HG02981 (cell line): ENCODE results near the gene DCBLD1.

ENCODE experiments used
- ATAC-seq: cut with Tn5 transposase; IDR thresholded peaks from one replicate; pipeline ENCODE4 v1.9.1; 2021; ENCODE audit warnings: mild to moderate bottlenecking, moderate library complexity; ENCODE audit not compliant: unreplicated experiment

The DCBLD1 gene

GRCh38 chr6:117525607-117526006, 43.1 kb downstream of the DCBLD1 start:
- no peak for ATAC-seq

DNA sequence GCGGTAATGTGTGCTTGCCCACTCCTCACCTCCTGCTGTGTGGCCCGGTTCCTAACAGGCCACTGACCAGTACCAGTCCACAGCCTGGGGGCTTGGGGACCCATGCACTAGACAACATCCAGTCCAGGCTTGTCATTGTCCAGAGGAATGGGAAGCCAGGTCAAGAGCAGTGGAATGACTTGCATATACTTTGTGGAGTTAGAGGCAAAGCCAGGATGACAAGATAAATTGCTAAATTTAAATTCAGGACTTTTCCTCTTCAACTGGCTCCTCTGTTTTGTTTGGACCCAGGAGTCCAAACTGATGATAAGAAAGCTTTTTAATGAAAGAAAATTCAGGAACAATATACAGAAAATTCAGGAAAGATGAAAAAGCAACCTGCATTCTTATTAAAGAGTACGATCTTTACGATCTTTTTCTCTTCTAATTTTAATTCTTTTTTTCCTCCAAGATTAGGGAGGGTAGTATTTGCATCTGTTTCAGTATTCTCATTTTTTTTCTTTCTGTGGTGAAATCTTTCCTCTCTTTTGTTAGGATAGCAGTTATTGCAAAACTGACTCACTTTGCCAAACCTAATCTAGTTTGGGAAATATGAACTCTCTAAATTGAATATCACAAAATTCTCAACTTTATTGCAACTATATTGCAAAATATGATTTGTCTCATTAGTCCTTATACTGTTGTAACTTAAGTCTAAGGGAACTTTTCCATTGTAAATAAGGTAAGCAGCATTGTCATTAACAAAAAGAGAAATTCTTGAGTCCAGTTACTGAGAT, 48.2 kb downstream of the DCBLD1 start:
- no peak for ATAC-seq

DNA sequence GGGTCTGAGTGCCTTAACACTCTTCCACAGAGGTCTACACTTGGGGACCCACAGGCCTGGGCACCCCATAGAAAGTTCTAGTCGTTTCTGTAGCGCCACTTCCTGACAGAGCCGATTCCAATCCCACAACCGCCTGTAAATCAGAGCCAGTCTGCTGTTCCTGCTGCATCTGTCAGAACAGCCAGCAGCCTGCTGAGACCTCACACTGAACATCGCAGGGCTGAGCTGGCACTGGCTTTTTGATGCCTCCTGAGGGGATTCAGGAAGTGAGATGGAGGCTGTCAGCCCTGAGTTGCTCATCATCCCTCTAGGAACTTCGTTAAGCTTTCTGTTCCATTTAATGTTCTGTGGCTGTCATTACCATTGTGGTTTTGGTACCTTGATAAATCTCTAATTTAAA, 48.9 kb downstream of the DCBLD1 start:
- ATAC-seq, result no peak

- ATAC-seq, result no peak
These were observed 49.6 kb downstream of the DCBLD1 start for GRCh38 chr6:117531809-117532725.

DNA sequence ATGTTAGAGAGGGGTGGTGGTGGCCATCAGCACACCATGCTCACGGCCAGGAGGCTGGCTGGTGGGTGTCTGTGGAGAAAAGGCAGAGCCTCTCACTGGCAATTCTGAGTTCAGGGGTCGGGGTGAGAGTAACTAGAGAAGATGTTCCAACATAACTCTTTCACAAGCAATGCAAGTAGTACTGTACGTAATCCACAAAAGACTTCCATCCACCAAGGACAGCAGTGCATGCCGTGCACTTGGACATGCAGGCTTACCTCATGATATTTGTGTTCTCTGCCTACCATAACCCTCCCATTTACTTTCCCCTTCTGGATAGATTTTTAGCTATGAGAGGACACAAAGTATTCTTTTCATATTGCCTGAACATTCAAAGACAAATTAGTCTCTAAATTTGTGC, 51.3 kb downstream of the DCBLD1 start:
- no peak for ATAC-seq

DNA sequence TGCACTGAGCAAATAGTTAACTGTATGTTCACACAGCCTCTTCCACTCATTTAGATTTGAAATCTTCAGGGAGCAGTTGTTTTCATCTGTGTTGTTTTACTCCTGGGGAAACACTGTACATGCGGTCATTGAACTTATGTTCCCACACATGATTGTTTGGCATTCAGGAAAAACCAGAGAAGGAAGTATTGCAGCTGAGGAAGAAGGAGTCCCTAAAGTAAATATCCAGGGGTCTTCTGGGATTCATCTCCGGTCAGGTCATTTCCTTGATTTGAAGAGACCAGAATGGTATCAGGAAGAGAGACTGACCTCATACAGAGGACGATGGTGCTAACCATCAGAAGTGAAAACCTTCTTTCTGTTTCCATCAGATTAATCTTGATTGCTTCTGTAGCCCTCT, 52.5 kb downstream of the DCBLD1 start:
- no peak for ATAC-seq

DNA sequence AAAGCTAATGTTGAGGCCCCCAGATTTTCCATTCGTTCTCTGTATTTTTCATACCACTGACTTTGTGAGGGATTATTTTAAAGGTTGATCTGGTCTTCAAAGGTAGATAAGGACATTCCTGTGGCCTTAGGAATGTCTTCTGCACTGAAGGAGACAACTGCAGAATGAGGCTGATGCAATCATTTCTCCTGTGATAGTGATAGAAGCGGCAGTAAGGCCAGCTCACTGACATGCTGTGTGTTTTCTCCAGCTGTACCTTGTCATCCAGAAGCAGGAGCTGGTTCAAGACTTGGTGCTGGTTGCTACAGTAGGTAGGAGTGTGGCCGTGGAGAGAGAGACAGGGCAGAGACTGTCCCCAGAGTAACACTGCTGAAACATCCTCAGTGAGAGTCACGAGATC, 53.8 kb downstream of the DCBLD1 start:
- ATAC-seq, result no peak

DNA sequence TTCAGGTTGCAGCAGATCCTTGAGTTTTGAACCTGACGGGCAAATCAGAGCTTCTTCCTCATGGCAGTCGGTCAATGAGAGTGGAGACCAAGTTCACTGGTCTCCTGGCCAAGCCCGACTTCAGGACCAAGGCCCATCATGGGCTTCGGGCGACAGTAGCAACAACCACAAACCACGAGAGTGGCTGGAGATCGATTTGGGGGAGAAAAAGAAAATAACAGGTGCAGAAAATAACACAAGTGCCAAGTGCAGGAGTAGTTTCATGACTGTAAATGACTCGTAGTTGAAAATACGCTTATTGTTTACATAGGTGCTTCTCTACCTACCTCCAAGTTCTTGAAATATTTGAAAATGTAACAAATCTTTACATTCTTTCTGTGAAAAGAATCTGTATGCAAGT, 56.1 kb downstream of the DCBLD1 start:
- ATAC-seq, result no peak

DNA sequence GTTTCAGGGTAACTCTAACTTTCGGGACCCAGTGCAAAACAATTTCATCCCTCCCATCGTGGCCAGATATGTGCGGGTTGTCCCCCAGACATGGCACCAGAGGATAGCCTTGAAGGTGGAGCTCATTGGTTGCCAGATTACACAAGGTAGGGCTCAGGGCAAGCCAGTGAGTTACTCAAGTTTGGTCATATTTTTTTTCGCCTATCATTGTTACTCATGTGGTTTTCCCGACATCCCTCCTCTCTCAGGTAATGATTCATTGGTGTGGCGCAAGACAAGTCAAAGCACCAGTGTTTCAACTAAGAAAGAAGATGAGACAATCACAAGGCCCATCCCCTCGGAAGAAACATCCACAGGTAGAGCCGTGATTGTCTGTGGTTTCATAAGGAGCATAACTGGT, 58.2 kb downstream of the DCBLD1 start:
- ATAC-seq, result no peak

- no peak for ATAC-seq
These were observed 60.0 kb downstream of the DCBLD1 start for GRCh38 chr6:117542493-117542892.

DNA sequence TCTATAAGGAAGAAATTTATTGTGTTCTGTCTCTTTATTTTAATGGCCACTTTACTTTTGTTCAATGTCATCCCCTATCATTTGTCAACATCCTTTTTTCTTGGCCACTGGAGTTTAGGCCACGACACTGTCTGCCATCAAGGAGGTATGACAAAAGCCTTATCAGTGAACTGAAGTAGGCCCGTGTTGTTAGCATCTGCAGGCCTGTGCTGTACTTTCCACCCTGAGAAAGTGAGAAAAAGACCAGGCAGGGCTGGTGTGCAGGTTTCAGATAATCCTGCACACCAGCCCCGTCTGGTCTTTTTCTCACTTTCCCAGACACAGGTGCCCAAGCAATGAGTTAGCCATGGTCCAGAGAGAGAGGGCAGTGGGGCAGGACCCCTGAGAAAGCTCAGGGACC, 62.2 kb downstream of the DCBLD1 start:
- no peak for ATAC-seq

DNA sequence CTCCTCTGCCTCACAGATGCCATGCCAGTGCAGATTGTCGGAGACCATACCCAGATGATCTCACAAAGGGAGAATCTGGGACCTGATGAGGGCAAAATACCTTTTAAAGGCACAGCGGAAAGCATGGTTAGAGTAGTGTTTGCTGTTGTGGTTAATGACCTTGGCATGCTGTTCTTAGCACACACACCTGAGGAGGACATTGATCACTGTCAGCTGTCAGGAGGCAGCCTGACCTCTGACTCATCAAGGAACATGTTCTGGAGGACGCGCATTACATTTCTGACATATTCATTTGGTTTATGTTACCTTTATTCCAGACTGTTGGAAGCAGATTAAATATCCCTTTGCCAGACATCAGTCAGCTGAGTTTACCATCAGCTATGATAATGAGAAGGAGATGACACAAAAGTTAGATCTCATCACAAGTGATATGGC, 62.7 kb downstream of the DCBLD1 start:
- ATAC-seq, result no peak

DNA sequence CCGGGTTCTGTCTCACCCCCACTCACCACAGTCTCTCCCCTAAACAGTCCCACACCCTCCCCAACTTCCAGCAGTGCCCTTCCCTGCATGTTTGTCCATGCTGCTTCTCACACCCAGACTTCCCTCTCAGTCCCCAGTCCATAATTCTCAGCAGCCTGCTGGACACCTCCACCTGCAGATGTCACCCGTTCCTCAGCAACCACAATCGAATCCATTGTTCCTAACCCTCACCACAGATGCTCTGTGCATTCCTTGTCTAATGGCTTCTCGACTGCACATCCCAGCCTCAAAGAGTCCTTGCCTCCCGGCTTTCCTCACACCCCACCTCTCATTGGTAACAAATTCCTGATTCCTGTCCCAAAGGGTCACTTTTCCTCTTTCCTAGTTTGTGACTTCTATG, 64.2 kb downstream of the DCBLD1 start:
- ATAC-seq, result no peak

DNA sequence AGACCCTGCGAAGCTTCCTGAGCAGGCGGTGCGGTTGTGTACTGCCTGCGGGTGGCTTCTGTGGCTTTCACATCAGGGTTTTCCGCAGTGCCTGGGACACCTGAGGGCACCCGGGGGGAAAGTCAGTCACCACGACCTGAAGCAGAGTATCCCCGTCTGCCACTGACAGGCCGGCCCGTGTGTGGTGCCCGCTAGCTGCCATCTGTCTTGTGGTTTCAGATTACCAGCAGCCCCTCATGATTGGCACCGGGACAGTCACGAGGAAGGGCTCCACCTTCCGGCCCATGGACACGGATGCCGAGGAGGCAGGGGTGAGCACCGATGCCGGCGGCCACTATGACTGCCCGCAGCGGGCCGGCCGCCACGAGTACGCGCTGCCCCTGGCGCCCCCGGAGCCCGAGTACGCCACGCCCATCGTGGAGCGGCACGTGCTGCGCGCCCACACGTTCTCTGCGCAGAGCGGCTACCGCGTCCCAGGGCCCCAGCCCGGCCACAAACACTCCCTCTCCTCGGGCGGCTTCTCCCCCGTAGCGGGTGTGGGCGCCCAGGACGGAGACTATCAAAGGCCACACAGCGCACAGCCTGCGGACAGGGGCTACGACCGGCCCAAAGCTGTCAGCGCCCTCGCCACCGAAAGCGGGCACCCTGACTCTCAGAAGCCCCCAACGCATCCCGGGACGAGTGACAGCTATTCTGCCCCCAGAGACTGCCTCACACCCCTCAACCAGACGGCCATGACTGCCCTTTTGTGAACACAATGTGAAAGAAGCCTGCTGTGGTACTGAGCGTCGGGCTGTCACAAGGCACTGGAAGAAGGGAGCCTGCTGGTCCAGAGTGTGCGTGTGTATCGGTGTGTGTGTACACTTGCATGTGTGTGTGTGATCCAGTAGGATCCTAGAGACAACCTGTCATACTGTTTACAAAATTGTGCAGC, 65.5 kb downstream of the DCBLD1 start:
- ATAC-seq, result peak; percentile 58

DNA sequence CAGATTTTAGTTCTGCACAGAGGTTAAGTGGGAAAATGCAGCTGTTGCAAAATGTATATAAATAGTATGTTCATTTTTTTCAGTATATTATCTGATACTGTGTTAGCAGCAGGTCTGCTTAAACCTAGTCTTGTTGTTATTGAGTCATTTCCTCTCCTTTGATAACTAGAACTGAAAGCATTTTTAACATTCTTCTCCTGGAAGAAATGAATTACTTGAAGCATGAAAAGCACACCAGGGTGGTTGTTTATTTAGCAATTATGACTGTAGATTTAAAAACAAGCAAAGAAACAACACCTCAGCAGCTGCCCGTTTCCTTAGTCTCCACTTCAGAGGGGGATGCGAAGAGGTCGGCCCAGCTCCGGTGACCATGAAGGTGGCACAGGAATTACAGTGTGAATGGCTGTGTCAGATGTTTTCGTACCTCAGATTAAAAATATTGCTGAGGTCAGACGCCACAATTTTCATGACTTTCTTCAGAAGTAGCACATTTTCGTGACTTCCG, 66.4 kb downstream of the DCBLD1 start:
- no peak for ATAC-seq

DNA sequence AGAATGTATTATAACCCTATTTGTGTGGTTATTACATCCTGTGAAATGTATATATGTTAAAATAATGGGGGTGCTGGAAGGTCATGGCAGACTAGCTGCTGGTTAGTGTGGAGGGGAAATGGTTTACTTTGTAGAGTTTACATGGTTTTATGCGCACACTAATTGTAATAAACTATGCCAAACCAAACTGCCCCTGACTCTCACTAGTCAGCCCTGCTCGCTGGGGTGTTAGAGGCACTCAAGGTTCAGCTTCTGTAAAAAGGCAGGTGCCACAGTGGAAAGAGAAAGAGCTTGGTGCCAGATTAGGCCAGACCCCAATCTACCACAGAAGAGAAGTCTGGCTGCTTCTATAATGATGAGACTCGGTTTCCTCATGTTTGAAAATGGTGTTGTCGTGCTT, 67.1 kb downstream of the DCBLD1 start:
- ATAC-seq, result no peak

- ATAC-seq, result no peak
These were observed 67.7 kb downstream of the DCBLD1 start for GRCh38 chr6:117550078-117550600.

GRCh38 chr6:117550618-117551242, 68.3 kb downstream of the DCBLD1 start:
- no peak for ATAC-seq

GRCh38 chr6:117552618-117553017, 70.1 kb downstream of the DCBLD1 start:
- no peak for ATAC-seq

GRCh38 chr6:117553142-117553541, 70.7 kb downstream of the DCBLD1 start:
- ATAC-seq, result no peak
